Keratinocyte (primary cell): ENCODE measurements around the gene RNF166.

Experiments used
- EZH2 ChIP-seq: IDR thresholded peaks from one replicate; pipeline ENCODE4 v1.6.1; 2012; ENCODE audit warnings: inconsistent platforms, mild to moderate bottlenecking, low read length, moderate library complexity
- TF ChIP-seq, protein P1 (sequence below), 3 experiments: IDR thresholded peaks in 1 of 3; conservative IDR thresholded peaks in 1 of 3; optimal IDR thresholded peaks in 1 of 3; 2 replicates in 2 of 3; 3 replicates in 1 of 3; pipeline versions ENCODE3 to v1.5.1; 2011; ENCODE audit warnings: low read length in 3 of 3, mild to moderate bottlenecking in 3 of 3, moderate library complexity in 2 of 3, control low read depth in 1 of 3, inconsistent platforms in 1 of 3; ENCODE audit not compliant: insufficient read depth in 2 of 3; ENCODE audit errors: extremely low read depth in 1 of 3

DNA sequence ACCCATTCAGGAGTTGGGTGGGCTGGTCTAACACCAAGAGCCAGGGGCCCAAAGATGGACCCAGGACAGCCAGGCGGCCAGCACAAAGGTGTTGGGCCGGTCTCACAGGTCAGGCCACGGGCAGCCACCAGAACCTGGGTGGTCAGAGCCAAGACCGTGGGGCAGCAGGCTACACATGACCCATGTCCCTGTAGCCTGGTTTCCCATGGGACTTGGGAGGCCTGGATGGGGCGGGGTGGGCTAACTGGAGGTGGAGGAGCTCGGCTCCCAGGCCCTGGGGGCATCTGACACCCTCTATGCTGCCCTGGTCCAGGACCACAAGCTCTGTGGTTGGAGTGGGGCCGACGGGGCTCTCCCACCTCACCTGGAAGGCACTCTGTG lies 17.3 kb upstream of the RNF166 start:
- TF ChIP-seq, protein P1, sequence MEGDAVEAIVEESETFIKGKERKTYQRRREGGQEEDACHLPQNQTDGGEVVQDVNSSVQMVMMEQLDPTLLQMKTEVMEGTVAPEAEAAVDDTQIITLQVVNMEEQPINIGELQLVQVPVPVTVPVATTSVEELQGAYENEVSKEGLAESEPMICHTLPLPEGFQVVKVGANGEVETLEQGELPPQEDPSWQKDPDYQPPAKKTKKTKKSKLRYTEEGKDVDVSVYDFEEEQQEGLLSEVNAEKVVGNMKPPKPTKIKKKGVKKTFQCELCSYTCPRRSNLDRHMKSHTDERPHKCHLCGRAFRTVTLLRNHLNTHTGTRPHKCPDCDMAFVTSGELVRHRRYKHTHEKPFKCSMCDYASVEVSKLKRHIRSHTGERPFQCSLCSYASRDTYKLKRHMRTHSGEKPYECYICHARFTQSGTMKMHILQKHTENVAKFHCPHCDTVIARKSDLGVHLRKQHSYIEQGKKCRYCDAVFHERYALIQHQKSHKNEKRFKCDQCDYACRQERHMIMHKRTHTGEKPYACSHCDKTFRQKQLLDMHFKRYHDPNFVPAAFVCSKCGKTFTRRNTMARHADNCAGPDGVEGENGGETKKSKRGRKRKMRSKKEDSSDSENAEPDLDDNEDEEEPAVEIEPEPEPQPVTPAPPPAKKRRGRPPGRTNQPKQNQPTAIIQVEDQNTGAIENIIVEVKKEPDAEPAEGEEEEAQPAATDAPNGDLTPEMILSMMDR (optimal IDR thresholded peaks at IDR 0.05 in 1 of 3, IDR thresholded peaks at IDR 0.05 in 1 of 3, conservative IDR thresholded peaks at IDR 0.05 in 1 of 3; ENCODE audit: extremely low read depth in 1 of 3, insufficient read depth in 2 of 3, low read length in 3 of 3): no peak
- no peak for TF ChIP-seq EZH2
